Right cardiac atrium (tissue), 5 donors: ENCODE data around the gene TMEM272. TPM values are rescaled to one million over a fixed set of nuclear protein-coding genes. Genes with fewer than 3 reads are reported as not detected.
A peak's percentile ranks its signal among the peaks of the same experiment; 100 is the strongest.

Experiments used
- ATAC-seq, 2 donors: fragments of 200-7000 bp; cut with Tn5 transposase; one replicate each; pipeline versions ENCODE4 v1.8.0 to v1.9.1; 2020; ENCODE audit warnings: moderate library complexity in 2 of 2, mild to moderate bottlenecking in 1 of 2
- DNase-seq, 3 donors: peaks; one replicate each; pipeline ENCODE4 v3.0.0-alpha.2; 2020
- H3K27ac ChIP-seq: one replicate; pipeline ENCODE4 v1.5.1; 2013; ENCODE audit warnings: mild to moderate bottlenecking, low read length, control low read depth, moderate library complexity
- H3K27me3 ChIP-seq: one replicate; pipeline ENCODE4 v1.6.1; 2013; ENCODE audit not compliant: control insufficient read depth, insufficient read depth
- H3K4me1 ChIP-seq: one replicate; pipeline ENCODE4 v1.6.1; 2013; ENCODE audit warnings: low read length; ENCODE audit not compliant: control insufficient read depth, insufficient read depth
- H3K4me3 ChIP-seq: one replicate; pipeline ENCODE4 v1.5.1; 2013; ENCODE audit warnings: low read length, control low read depth
- H3K9me3 ChIP-seq: one replicate; pipeline ENCODE4 v1.6.1; 2013; ENCODE audit warnings: low read length; ENCODE audit not compliant: control insufficient read depth
- WGBS: extraction: QIAGEN DNeasy Blood & Tissue Kit; methylation state at CpG from one replicate; pipeline ENCODE4 v1.1.7; 2013; 5-methylcytosine and 5-hydroxymethylcytosine counted together
- intact Hi-C, 4 donors: fragments of 100-400 bp; cut with DNase I; formaldehyde crosslinking; loops; one replicate each; pipeline versions ENCODE4 v1.11.0 to v1.14.0; 2022 to 2023
- polyA plus RNA-seq: library from polyadenylated mRNA; stranded (reverse); fragments of 200-250 nt; gene quantifications from one replicate; pipeline ENCODE4 v1.2.3, GENCODE V29; 2013
- total RNA-seq, 4 donors: library from RNA; stranded (reverse); fragmentation: NEBNext Ultra II Directional; extraction: Animal tissue kit (Norgen Biotek cat#: 25700); gene quantifications; one replicate each; pipeline ENCODE4 v1.2.1, GENCODE V29; 2021
- donor health status: healthy with polysubstance abuse.
- donor health status: DM: no; HTN: yes; CAD: no.
- donor health status: DM: no; HTN: no; CAD: no.
- donor health status: DM: no; HTN: yes; CAD: no; lungs with severe emphysema.
- donor health status: DM: yes; HTN: yes; CAD: no.

Gene TMEM272
- total and polyA plus RNA-seq, 5 donors, result 2.7 to 8.2 (median 4.3) TPM

- 81% methylated on average over 11 of the region's 11 CpGs for WGBS
- ATAC-seq, result no peak
- DNase-seq, result no peak
- Histone ChIP-seq H3K27me3 (no peaks in the 10 kb centered on the region), H3K4me1 (peaks cover 7% of the 10 kb centered on the region), H3K27ac (no peak overlapping the region), H3K9me3 (no peaks in the 10 kb centered on the region), H3K4me3 (no peak overlapping the region)
- intact Hi-C loops, result loop anchor here in 2 of 4 donors (2.0 to 10.0 kb wide), 2 partner anchors 17 to 309 kb away; partner anchors contain the start of gene NEK5 (in 2 of the 2)
Observed at GRCh38 chr13:51815848-51816247, 29.1 kb downstream of the TMEM272 start.

GRCh38 chr13:51814825-51815650 is 29.9 kb downstream of the TMEM272 start:
- Histone ChIP-seq H3K9me3 (no peaks in the 10 kb centered on the region), H3K27ac (no peak overlapping the region), H3K4me3 (no peak overlapping the region), H3K4me1 (peaks cover 7% of the 10 kb centered on the region), H3K27me3 (no peaks in the 10 kb centered on the region)
- intact Hi-C loops, result loop anchor here in 2 of 4 donors (10.0 kb wide), 1 partner anchor 310 kb away; the partner anchor contains the start of gene NEK5 (in 2 of the 2)
- 29% methylated on average over 13 of the region's 13 CpGs for WGBS
- DNase-seq, result peak in 2 of 3 donors; percentile 51 to 78
- ATAC-seq, result peak; percentile 60 to 64

- no peak overlapping the region for H3K4me3 ChIP-seq
- no peak for ATAC-seq
- 96% methylated on average over 2 of the region's 2 CpGs for WGBS
- DNase-seq, result no peak
- H3K4me1 ChIP-seq, result peaks cover 4% of the 10 kb centered on the region
- no peak overlapping the region for H3K27ac ChIP-seq
- no peaks in the 10 kb centered on the region for H3K27me3 ChIP-seq
- intact Hi-C loops, result loop anchor here in 2 of 4 donors (10.0 kb wide), 1 partner anchor 311 kb away; the partner anchor contains the start of gene NEK5 (in 2 of the 2)
- no peaks in the 10 kb centered on the region for H3K9me3 ChIP-seq
Observed at GRCh38 chr13:51814071-51814470, 30.9 kb downstream of the TMEM272 start.

DNA sequence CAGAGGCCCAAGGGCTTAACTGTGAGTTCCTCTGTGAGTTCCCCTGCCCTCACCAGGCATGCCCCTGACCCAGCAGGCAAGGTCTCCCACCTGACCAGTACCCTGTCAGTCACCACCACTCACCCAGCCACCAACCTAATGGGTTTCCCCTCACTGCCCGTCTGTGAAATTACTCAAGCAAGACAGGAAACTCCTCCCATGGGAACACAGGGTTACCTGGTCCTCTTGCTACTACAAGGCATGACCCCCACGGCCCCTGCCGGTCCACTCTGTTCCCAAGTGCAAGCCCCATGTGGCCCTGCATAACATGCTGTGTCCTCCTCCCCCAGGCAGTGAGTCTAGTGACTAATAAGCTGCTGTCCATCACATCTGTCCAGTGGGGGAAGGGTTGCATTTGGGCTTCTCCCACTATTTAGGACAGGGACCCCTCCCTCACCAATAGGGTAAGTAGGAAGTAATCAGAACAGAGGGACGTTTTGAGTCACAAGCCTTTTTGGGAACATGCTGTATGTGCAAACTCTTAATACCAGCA is 33.0 kb downstream of the TMEM272 start:
- no peaks in the 10 kb centered on the region for H3K27me3 ChIP-seq
- 48% methylated on average over 4 of the region's 4 CpGs for WGBS
- peaks cover 5% of the 10 kb centered on the region for H3K4me1 ChIP-seq
- H3K4me3 ChIP-seq, result no peak overlapping the region
- intact Hi-C loops, result loop anchor here in 2 of 4 donors (10.0 kb wide), 1 partner anchor 313 kb away; the partner anchor contains the start of gene NEK5 (in 2 of the 2)
- H3K9me3 ChIP-seq, result no peaks in the 10 kb centered on the region
- no peak overlapping the region for H3K27ac ChIP-seq
- no peak for DNase-seq
- peak in 1 of 2 donors; percentile 20 for ATAC-seq

DNA sequence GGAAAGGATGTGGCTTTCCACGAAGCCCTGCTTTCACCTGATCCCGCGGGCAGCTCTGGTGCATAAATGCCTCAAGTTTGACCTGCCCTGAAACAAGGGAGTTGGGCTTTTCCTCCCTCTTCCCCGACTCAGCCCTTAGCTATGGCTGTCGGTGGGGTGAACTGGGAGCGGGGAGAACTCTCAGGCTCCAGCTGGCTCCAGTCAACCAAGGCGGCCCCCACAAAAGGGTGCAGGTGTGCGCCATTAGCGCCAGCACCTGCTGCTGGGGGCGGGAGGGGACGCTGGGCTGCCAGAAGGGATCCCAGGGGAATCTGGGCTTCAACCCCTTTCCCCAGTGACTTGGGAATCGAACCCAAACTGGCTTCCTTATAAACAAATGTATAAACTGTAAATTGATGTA is 33.9 kb downstream of the TMEM272 start:
- no peak for DNase-seq
- Histone ChIP-seq H3K27me3 (no peaks in the 10 kb centered on the region), H3K4me1 (peaks cover 5% of the 10 kb centered on the region), H3K4me3 (no peak overlapping the region), H3K27ac (no peak overlapping the region), H3K9me3 (no peaks in the 10 kb centered on the region)
- ATAC-seq, result no peak
- intact Hi-C loops, result loop anchor here in 2 of 4 donors (10.0 kb wide), 1 partner anchor 314 kb away; the partner anchor contains the start of gene NEK5 (in 2 of the 2)
- WGBS, result 76% methylated on average over 12 of the region's 12 CpGs

- H3K27me3 ChIP-seq, result no peaks in the 10 kb centered on the region
- intact Hi-C loops, result loop anchor here in 2 of 4 donors (10.0 kb wide), 2 partner anchors 224 to 354 kb away; partner anchors contain the start of genes INTS6 (in 1 of the 2) and WDFY2 (in 1 of the 2)
- H3K27ac ChIP-seq, result no peak overlapping the region
- DNase-seq (no peak), ATAC-seq (no peak)
- no peak overlapping the region for H3K4me3 ChIP-seq
- peaks cover 3% of the 10 kb centered on the region for H3K4me1 ChIP-seq
- H3K9me3 ChIP-seq, result no peaks in the 10 kb centered on the region
Observed at GRCh38 chr13:51808811-51809210, 36.2 kb downstream of the TMEM272 start.

DNA sequence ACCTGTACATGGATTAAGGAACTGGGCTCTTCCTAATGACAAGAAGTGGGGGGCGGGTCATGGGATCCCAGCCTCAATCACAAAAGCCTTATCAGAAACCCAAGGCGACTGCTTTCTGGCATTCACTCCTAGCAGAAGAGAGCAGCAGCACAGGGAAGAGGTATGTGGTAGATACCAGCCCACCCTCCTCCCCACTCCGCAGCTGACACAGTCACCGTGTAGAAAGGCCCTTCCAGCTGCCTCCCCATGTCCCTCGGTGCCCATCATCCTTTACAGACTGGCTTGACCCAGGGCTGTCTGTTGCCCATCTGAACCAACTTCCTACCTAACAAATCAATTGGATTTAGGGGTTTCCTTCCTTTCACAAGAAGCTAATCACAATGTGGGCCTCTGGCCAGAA is 37.9 kb downstream of the TMEM272 start:
- Histone ChIP-seq H3K4me3 (no peak overlapping the region), H3K9me3 (no peaks in the 10 kb centered on the region), H3K27me3 (no peaks in the 10 kb centered on the region), H3K27ac (no peak overlapping the region), H3K4me1 (peaks cover 12% of the 10 kb centered on the region)
- 47% methylated on average over 5 of the region's 5 CpGs for WGBS
- ATAC-seq (no peak), DNase-seq (no peak)
- intact Hi-C loops, result loop anchor here in 2 of 4 donors (10.0 kb wide), 2 partner anchors 222 to 352 kb away; partner anchors contain the start of genes INTS6 (in 1 of the 2) and WDFY2 (in 1 of the 2)

- Histone ChIP-seq H3K4me3 (no peak overlapping the region), H3K27ac (no peak overlapping the region), H3K4me1 (peaks cover 16% of the 10 kb centered on the region), H3K27me3 (no peaks in the 10 kb centered on the region), H3K9me3 (no peaks in the 10 kb centered on the region)
- intact Hi-C loops, result loop anchor here in 2 of 4 donors (10.0 kb wide), 2 partner anchors 222 to 352 kb away; partner anchors contain the start of genes INTS6 (in 1 of the 2) and WDFY2 (in 1 of the 2)
- DNase-seq, result no peak
- WGBS, result 42% methylated on average over 2 of the region's 2 CpGs
- ATAC-seq, result no peak
Observed at GRCh38 chr13:51806566-51806965, 38.4 kb downstream of the TMEM272 start.

GRCh38 chr13:51805925-51806324 is 39.1 kb downstream of the TMEM272 start:
- Histone ChIP-seq H3K9me3 (no peaks in the 10 kb centered on the region), H3K27ac (no peak overlapping the region), H3K27me3 (no peaks in the 10 kb centered on the region), H3K4me1 (peaks cover 17% of the 10 kb centered on the region), H3K4me3 (no peak overlapping the region)
- WGBS, result 91% methylated on average over 2 of the region's 2 CpGs
- ATAC-seq (no peak), DNase-seq (no peak)
- intact Hi-C loops, result loop anchor here in 2 of 4 donors (10.0 kb wide), 2 partner anchors 221 to 351 kb away; partner anchors contain the start of genes INTS6 (in 1 of the 2) and WDFY2 (in 1 of the 2)

GRCh38 chr13:51805313-51805712 is 39.7 kb downstream of the TMEM272 start:
- peak overlapping the region; percentile 92 for H3K27ac ChIP-seq
- peaks cover 17% of the 10 kb centered on the region for H3K4me1 ChIP-seq
- peak in 1 of 3 donors; percentile 21 for DNase-seq
- no peaks in the 10 kb centered on the region for H3K27me3 ChIP-seq
- no peaks in the 10 kb centered on the region for H3K9me3 ChIP-seq
- no peak for ATAC-seq
- intact Hi-C loops, result loop anchor here in 2 of 4 donors (10.0 kb wide), 2 partner anchors 221 to 351 kb away; partner anchors contain the start of genes INTS6 (in 1 of the 2) and WDFY2 (in 1 of the 2)
- H3K4me3 ChIP-seq, result no peak overlapping the region
- WGBS, result 85% methylated on average over 4 of the region's 4 CpGs
